GM21360 (cell line): ENCODE results near the gene NFIB.
A peak's percentile ranks its signal among the peaks of the same experiment; 100 is the strongest.

ENCODE experiments used
- ATAC-seq: cut with Tn5 transposase; IDR thresholded peaks from one replicate; pipeline ENCODE4 v1.9.1; 2021; ENCODE audit warnings: mild to moderate bottlenecking, moderate library complexity; ENCODE audit not compliant: unreplicated experiment

Gene NFIB

GRCh38 chr9:14313951-14314423 is at the start of gene NFIB:
NFIB (minus strand) TSS chr9:14314141; CDS start chr9:14313511, 630 bp downstream.
- no peak for ATAC-seq

DNA sequence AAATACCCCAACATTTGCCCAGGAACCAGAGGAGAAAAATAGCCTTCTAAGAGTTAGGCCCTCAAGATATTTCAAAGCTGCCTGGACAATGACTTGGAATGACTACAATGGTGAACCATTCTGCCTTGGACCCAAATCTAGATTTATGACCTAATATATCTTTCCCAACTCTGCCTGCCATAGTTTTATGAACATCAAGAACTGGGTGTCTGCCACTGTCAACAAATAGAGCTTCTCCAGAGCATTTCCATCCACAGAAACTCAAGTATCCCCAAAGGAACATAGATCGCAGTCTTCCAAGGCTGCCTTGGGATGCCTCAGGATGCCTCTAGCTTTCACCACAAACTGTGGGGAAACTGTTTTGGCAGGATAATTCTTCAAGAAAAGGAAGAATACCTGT is 48.2 kb upstream of the NFIB start:
- ATAC-seq, result no peak

DNA sequence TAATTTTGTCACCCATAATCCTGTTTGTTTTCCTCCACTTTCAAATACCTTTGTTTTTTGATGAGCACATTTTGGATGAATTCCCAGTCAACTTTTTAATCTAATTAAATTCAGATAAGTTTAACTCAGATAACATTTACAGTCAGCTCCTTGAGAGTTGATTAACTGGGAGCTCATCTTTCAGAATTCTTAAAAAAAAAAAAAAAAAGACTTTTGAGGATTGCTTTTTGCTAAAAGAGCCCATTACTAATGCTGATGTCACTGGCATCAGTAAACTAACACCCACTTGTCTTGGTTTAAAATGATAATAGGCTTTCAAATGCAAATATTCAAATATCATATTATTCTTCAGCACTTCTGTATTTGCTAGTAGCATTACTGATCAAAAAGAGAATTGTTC is 47.1 kb upstream of the NFIB start:
- ATAC-seq, result no peak

DNA sequence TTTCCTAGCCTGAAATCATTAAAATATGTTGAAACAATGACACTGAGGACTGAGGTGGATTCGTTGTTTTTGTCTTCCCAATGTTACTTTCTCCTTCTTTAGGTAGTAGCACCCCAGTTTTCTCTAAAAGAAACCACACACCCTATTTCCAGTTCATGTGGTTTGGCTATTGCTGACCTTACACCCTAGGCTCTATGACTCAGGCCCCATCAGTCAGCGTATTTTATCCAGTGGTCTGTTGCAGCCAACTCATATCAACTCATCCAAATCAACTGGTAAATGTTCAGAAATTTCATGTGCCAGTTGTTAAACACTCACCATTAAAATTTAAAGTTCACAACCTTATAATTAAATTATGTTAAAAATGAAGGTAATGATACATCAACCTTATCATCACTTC is 44.6 kb upstream of the NFIB start:
- ATAC-seq, result no peak

DNA sequence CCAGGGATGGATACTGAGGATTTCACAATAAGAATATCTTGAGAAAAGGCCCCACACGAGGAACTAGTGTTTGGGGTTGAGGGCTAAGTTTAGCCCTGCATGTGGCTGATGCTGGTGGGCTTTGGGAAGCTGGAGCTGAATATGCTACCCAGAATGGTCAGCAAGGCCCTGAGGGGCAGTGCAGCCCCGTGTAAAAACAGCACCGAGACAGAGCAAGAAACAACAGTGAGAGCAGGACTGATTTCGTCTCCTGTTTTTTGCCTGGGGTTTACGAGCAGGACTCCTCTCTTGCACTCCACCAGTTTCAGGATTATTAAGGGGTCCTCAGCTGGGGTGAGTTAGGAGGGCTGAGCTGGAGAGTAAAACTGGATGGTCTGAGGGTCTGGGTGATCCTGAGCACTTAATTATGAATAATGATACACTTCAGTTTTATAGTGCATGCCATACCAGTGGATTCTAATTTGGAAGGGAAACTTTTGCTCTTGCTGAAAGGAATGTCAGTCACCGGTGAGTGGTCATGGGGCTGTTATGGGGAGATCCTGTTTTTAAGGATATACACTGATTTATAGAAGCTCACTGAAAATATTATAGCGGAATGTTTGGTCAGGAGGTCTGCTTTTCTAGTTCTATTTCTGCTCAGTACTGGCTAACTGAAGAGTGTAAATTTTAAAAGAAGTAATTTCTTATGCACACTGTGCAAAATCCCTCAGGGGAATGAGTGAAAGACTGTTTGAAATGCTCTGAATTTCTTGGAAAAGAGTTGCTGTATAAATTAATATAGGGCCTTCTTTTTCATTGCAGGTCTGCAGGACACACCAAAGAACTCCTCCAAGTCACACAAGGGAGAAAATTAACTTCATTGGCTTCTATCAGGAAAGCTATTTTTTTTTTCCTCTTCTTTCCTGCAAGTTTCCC is 42.7 kb upstream of the NFIB start:
- ATAC-seq, result no peak

DNA sequence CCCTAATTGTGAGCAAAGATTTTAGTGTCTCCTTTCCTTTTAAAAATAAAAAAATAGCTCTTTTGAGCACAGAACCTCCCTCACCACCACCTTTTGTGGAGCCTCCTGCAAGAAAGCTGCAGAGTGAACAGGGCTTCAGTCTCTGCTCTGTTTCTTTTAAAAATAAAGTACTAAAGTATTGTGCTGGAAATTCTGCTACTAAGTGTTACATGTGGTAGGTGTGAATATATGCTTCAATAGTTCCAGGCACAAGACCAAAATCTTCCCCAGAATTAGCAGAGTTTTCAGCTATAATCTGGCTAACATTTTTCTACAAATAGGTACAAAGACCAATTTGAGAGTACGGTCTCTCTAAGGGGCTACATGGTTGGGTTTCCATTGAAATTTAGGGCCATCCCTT is 40.3 kb upstream of the NFIB start:
- ATAC-seq, result no peak

GRCh38 chr9:14353222-14354056 is 39.5 kb upstream of the NFIB start:
- ATAC-seq, result peak; percentile 77

DNA sequence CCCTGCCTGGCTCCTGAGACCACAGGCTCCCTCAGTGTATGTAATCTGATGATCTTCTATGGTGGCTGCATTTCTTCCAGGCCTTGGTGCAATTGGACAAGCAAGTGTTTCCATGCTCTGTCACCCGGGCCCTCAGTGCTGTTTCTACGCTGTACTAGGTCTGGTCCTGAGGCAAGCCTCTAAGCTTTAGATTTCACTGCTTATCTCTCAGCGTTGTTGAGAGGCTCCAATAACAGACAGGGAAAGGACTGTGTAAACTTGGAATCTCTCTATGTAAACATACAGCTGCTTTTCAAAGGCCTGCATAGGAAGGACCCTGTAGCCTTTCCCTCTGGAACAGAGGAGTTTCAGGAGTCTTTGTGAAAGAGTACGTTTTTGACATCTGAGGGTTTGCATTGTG is 38.6 kb upstream of the NFIB start:
- ATAC-seq, result no peak

DNA sequence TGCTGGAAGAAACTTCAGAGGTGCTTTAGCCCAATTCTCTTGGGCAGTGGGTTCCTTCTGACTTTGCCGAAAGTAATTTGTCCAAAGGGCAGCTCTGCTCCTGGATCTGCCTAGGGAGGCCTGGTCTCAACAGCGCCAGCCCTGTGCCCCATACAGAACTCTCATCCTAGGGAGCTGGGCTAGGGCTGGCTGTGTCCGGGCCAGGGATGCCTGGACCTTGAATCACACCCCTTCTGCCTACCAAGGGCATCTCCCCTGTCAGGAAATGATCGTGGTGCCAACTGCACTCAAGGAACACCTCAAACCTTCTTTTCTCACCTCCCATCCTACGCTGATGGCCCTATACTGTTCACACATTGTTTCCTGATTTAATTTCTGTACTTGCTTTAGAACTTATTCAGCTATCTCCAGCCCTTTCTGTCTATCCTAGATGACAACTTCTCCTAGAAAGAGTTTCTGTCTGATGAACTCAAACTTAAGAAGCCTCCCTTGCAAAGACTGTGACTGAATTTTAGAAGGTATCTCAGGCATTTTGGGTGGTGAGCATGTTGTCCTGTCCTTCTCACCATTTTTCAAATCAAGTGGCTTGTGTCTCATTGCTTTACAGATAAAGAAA is 37.4 kb upstream of the NFIB start:
- ATAC-seq, result no peak

GRCh38 chr9:14350754-14351153 is 36.8 kb upstream of the NFIB start:
- ATAC-seq, result no peak

DNA sequence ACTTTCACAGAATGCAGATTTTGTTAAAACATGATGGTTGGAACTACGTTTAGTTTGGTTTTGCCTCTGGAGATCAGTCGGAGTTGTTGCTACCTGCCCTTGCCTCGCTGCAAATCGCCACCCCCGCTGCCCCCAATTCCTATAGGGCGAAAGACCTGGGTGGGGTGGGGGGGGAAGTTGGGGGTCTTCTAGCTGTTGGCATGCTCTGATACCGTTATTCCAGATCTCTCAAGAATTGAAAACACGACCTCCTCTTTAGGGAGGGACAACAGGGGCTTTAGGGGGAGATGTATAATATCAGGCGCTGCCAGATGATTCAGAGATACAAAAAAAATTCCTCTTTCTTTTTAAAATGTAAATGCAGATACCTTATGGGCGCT is 36.4 kb upstream of the NFIB start:
- no peak for ATAC-seq

DNA sequence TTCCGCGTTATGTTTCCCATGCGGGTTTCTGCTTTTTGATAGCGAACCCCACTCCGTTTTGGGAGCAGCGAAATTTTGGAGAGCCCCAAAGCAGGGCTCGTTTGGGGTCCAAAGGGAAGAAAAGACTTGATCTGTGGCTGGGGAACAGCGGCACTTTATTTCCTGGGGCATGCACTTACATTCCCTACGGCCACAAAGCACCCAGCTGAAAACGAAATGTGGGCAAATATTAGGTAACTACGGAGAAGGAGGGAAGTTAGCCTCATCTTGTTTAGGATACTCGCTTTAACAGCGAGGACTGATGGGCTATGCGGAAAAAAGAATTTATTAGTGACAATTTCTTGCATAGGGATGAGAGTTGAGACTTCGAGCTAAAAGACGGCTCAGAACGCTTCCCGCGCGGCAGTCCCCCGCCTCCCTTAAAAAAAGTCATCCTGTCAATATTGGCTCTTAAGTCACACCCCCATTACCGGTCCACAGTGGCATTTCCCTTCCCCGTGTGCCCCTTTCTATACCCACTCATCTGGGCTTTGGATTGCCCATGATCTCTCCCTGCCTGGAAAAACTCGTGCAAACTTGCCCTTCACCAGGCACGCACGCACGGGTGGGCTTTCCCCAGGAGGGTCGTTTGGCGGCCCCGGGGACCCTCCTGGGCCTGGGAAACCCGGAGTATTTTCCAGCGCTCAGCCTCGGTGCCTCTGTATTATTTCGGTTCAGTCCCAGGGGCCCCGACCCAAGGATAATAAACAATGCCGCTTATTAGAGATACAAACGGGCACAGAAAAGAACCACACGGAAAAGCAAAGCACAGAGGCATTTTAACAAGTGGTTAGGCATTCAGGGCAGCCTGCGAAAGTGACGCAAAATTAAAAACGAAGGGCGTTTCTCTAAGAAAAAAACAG is 35.8 kb upstream of the NFIB start:
- ATAC-seq, result no peak

GRCh38 chr9:14349146-14349446 is 35.2 kb upstream of the NFIB start:
- ATAC-seq, result no peak

GRCh38 chr9:14348373-14349145 is 34.6 kb upstream of the NFIB start:
- ATAC-seq, result no peak

DNA sequence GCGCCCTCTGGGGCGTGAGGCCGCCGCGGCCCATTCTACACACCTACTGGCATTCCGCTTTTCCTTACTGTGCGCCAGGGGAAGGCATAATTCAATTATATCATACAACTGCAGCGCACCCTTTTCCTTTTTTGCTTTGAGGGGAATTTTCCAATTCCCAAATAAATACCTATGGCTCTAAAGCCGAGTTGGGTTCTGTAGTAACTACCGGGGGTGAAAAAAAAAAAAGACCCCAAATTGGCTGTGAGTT is 34.1 kb upstream of the NFIB start:
- ATAC-seq, result no peak

DNA sequence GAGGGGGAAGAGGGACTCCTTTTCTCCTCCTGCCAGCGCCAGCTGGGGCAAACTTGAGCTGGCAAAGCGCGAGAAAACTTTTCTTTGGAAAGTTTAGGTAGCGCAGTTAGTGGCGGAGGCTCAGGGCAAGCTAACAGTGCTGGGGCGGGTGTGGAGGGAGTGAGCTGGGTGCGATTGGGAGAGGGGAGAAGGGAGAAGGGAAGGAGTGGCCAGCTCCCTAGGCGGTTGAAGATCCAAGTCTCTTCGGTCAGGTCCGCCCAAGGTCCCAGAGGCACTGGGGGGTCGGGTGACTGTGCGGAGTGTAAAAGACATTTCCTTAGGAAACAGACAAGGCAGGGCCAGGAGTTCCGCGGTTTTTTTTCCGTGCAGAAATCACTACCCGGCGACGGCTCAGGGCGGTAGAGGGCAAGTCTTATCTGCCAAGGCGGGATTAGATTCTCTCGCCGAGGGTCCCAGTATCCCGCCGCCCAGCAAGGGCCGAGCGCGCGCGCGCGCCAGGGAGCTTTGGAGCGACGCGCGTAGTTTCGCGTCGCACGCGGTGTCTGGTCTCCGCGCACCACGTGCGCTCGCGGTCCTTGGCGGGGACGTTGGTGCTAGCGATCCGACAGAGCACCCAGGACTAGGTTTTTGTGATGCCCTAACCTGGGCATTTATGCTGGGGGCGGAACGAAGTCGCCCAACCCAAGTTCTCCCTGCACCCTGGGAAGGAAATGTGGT is 33.6 kb upstream of the NFIB start:
- ATAC-seq, result no peak

GRCh38 chr9:14346811-14347405 is 33.0 kb upstream of the NFIB start:
- ATAC-seq, result no peak

- ATAC-seq, result no peak
These were observed 32.4 kb upstream of the NFIB start for GRCh38 chr9:14346231-14346791.
